GM21367 (cell line): ENCODE data around the gene PANX2.
"Not testable (repeated sequence)": the region's sequence is repeated elsewhere in the genome, so short reads cannot be mapped to it uniquely, and the experiment has no call there.

Experiments
- ATAC-seq: cut with Tn5 transposase; IDR thresholded peaks from one replicate; pipeline ENCODE4 v1.9.1; 2021; ENCODE audit not compliant: unreplicated experiment

Gene PANX2

GRCh38 chr22:50197856-50198623, 27.5 kb downstream of the PANX2 start:
- no peak for ATAC-seq

GRCh38 chr22:50198624-50199017, 28.1 kb downstream of the PANX2 start:
- ATAC-seq = no peak

DNA sequence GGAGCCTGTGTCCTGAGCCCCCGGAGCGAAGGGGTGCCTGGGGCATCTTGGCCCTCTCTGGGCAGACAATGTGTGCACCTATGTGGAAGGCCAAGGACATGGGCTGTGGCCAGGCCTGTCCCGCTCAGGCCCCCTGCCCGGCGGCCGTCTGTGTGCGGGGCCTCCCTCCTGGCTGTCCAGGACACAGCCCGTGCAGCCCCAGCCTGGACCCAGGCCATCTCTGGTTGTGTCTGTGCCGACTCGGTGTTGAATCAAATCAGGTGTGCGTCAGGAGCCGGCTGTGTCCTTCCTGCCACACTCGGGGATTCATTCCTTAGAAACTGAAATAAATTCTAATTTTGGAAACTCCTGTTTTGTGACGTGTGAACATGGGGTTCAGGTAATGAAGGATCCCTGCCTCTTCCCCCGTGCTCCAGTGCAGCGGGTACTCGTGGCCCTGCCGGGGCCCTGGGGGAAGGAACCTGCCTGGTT, 28.8 kb downstream of the PANX2 start:
- no peak for ATAC-seq

DNA sequence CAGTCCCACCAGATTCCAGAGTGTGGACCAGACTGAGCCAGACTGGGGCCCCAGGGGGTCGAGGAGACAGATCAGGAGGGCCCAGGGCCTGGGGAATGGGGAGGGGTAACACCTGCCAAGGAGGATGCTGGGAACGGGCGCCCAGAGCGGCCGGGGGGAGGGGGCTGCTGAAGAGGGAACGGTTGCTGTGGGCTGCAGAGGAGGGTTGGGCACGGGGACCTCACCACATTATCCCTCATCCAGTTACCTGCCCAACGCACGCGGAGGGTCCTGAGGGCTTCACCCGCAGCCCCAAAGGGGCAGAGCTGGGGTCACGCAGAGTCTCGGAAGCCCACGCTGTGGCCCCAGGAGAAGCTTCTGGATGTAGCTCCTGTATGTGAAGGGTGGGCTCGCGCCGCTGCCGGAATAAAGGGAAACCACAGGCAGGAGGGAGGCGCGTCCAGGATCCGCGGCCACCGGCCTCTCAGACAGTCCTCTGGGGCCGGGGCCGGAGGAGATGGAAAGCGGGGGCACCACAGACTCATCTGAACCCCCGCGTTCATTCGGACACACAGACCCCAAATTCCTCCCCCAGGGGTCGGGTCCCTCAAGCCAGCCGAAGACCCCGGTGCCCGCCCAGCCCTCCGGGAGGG, 29.4 kb downstream of the PANX2 start:
- ATAC-seq = no peak

GRCh38 chr22:50200461-50201190, 30.1 kb downstream of the PANX2 start, which contains the start of gene SELENOO:
TSS of gene SELENOO (plus strand) at chr22:50201011. CDS start at chr22:50201037, 26 bp downstream.
- ATAC-seq = peak; percentile 45

DNA sequence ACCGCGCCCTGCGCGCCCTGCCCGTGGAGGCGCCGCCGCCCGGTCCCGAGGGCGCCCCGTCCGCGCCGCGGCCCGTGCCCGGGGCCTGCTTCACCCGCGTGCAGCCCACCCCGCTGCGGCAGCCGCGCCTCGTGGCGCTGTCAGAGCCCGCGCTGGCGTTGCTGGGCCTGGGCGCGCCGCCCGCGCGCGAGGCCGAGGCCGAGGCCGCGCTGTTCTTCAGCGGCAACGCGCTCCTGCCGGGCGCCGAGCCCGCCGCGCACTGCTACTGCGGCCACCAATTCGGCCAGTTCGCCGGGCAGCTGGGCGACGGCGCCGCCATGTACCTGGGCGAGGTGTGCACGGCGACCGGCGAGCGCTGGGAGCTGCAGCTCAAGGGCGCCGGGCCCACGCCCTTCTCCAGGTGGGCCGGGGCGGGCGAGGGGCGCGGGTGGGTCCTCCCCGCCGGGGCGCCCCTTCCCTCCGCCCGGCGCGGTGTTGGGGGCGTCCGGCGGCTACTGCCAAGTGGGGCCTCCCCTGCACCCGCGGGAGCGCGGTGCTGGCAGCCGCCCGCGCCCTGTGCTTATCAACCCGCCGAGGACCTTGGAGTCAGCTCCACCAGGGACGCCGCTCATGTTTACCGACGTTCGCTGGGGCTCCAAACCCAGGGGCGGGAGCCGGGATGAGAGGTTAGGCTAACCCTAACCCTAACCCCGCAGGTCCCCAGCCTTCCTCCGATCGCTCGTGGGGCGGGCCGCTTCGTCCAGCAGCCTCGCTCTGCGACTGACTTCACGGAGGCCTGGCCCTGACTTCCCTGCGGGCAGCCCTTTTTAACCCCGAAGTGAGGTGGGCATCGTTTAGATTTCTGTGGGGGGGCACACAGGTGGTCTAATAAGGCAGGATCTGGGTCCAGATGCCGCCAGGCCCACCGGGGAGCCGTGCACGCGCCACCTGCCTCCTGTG, 30.9 kb downstream of the PANX2 start:
- ATAC-seq = peak; percentile 15

- ATAC-seq = no peak
Measured at GRCh38 chr22:50202130-50202666, 31.7 kb downstream of the PANX2 start.

- ATAC-seq = no peak
Measured at GRCh38 chr22:50203288-50203687, 32.8 kb downstream of the PANX2 start.

DNA sequence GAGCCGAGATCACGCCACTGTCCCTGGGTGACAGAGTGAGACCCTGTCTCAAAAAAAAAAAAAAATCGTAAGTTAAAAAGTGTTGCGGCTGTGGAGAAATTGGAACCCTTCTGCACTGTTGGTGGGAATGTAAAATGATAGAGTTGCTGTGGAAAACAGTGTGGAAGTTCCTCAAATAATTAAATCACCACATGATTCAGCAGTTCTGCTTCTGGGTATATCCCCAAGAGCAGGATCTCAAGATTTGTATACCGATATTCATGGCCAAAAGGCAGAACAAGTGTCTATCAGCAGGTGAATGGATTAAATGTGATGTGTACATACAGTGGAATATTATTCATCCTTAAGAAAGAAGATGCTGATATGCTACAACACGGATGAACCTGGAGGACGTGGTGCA, 34.0 kb downstream of the PANX2 start:
- no peak for ATAC-seq

DNA sequence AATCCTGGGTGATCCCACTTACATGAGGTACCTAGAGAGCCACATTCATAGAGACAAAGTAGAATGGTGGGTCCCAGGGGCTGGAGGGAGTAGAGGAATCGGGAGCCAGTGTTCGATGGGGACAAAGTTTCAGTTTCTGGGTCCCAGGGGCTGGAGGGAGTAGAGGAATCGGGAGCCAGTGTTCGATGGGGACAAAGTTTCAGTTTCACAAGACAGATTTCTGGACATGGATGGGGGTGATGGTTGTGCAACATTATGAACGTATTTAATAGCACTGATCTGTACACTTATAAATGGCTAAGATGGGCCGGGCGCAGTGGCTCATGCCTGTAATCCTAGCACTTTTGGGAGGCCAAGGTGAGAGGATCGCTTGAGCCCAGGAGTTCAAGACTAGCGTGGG, 34.5 kb downstream of the PANX2 start:
- ATAC-seq = not testable (repeated sequence)

DNA sequence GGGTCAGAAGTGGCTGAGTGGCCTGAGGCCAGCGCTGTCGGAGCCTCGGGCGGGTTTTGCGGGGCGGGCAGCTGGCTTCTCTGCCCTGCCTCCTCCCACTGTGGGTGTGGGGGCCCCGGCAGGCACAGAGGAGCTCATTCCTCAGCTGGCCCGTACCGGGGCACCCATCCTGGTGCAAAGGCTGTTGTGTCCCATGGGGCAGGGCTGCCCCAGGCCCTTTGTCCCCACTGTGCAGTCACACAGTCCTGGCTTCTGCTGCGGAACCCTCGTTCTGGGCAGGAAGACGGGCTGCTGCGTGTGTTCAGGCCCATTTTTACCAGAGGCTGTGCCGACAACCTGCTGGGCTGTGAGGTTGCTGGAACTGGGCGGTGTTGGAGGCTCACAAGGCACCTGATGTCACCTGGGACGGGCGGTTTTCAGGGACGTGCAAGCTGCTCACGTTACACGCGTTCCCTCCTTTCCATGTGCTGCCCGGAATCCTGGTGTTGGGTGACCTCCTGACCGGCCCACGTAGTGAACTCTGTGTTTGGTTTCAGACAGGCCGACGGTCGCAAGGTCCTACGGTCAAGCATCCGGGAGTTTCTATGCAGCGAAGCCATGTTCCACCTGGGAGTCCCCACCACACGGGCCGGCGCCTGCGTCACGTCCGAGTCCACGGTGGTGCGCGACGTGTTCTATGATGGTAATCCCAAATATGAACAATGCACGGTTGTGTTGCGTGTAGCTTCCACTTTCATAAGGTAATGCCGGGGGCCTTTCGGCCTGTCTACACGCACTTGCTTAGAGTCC, 35.4 kb downstream of the PANX2 start:
- no peak for ATAC-seq

GRCh38 chr22:50206599-50206998, 36.1 kb downstream of the PANX2 start:
- ATAC-seq = no peak

GRCh38 chr22:50207383-50208140, 37.0 kb downstream of the PANX2 start:
- no peak for ATAC-seq

- no peak for ATAC-seq
Measured at GRCh38 chr22:50208430-50208938, 38.0 kb downstream of the PANX2 start.

DNA sequence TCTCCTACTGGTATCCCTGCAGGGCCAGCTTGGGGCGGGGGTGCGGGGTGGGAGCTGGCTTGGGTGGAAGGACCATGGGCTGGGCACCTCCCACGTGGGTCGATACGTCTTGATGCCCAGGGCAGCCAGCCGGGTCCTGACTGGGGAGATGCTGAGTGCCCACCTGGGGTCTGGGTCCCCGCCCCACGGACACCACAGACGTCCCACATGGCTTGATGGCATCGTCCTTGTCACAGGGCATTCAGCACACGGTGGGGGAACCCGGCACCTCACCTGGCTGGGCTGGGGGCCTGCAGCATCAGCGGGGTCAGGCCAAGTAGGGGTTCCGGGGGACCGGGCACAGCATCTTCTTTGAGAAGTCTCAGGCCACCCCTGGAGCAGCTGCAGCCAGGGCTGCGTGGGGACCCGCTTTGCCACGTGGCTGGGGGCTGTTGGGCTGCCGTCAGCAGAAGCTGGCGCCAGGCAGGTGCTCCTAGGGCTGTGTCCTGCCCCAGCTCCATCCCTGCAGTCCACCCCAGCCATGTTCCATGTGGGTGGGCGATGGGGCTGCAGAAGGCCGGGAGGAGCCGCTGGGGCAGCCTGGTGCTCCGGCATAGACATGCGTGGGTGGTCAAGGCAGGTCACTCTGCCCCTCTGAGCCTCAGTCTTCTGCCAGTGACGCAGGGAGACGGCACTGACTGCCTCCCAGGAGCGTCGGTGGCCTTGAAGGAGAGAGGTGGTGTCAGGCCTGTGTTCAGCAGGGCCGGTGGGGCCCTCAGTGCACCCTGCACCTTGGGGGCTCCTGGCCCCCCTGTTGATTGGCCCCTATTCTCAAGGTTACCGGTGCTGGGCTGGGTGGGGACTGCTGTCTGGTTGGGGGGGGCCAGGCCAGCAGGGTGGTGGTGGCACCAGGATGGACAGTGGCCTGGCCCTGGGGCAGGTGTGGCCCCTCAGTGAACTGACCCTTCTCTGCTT, 38.7 kb downstream of the PANX2 start:
- no peak for ATAC-seq

DNA sequence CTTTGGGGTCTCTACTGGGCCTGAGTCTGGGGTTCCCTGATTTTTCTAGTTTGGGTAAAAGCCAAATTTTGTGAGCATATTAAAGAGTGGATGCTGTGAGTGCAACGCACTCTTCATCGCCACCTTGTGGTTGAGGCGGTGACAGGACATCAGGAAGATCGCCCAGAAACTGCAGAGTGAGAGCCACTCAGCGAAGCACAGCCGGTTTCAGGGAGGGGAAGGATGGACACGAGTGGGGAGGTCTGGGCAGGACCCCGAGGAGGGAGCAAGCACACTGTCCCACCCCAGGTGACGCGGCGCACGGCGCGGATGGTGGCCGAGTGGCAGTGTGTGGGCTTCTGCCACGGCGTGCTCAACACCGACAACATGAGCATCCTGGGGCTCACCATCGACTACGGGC, 39.4 kb downstream of the PANX2 start:
- ATAC-seq = no peak

DNA sequence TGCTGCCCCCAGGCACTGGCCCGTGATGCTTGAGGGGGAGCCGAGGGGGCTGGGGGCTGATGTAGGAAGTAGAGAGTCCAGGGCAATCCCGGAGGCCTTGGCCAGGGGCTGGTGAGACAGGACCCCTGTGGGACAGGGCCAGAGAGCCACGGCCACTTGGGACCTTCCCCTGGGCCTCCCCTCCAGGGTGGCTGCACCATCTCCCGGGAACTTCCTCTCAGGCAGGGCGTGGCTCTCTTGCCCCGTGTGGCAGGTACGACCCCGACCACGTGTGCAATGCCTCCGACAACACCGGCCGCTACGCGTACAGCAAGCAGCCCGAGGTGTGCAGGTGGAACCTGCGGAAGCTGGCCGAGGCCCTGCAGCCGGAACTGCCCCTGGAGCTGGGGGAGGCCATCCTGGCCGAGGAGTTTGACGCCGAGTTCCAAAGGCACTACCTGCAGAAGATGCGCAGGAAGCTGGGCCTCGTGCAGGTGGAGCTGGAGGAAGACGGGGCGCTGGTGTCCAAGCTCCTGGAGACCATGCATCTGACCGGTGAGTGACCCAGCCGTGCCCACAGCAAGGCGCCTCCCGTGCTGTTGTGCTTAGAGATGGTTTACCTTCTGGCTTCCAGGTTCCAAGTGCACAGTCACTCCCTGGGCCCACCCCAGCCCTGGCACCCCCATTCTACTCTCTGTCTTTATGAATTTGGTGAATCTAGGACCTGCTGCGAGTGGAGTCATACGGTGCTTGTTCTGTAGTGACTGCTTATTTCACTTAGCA, 40.0 kb downstream of the PANX2 start:
- ATAC-seq = no peak
